Endothelial cell of umbilical vein (primary cell): Measurements from ENCODE around the gene CRACR2A. TPM values are rescaled to one million over a fixed set of nuclear protein-coding genes. Genes with fewer than 3 reads are reported as not detected.

Source experiments
- BruUV-seq: library from RNA; stranded (reverse); fragments of 400-500 nt; replicated peaks from 2 replicates; lab custom pipeline; 2021; lab: Mats Ljungman, UMichigan
- CTCF ChIA-PET: fragments of 300-600, 350-600 bp; sonication (Branson Sonifier 250); formaldehyde crosslinking; loops from one replicate; lab custom pipeline; 2021; ENCODE audit warnings: antibody characterized with exemption, inconsistent platforms; lab: Charles Lee
- POLR2A ChIA-PET: fragments of 300-600, 350-600 bp; sonication (Branson Sonifier 250); formaldehyde crosslinking; loops from one replicate; lab custom pipeline; 2021; ENCODE audit warnings: antibody characterized with exemption, inconsistent platforms; lab: Charles Lee
- DNase-seq: peaks from one replicate; pipeline ENCODE4 v3.0.0-alpha.2; 2011; ENCODE audit warnings: low read depth, low spot score
- FAIRE-seq: peaks from 2 replicates; lab custom pipeline; 2011; peaks lifted over from hg19 to GRCh38; lab: Jason Lieb, UNC
- H2AFZ ChIP-seq: 2 replicates; pipeline ENCODE4 v1.6.0; 2012; ENCODE audit warnings: low read depth, low read length, control low read depth, inconsistent platforms
- H3K27ac ChIP-seq: 2 replicates; pipeline ENCODE4 v1.5.1; 2011; ENCODE audit warnings: low read depth, mild to moderate bottlenecking, control low read depth, low read length, moderate library complexity; ENCODE audit not compliant: insufficient read depth
- H3K27me3 ChIP-seq, 2 experiments: 2 replicates each; pipeline versions ENCODE4 v1.6.0 to v1.6.1; 2011; ENCODE audit warnings: low read length in 2 of 2, mixed read lengths in 1 of 2; ENCODE audit not compliant: control insufficient read depth in 2 of 2, insufficient read depth in 2 of 2
- H3K36me3 ChIP-seq, 2 experiments: 2 replicates in 1 of 2; 3 replicates in 1 of 2; pipeline ENCODE4 v1.5.1; 2011; ENCODE audit warnings: low read length in 2 of 2, mild to moderate bottlenecking in 1 of 2, moderate library complexity in 1 of 2; ENCODE audit not compliant: control insufficient read depth in 2 of 2, insufficient read depth in 2 of 2; ENCODE audit errors: extremely low read depth in 1 of 2
- H3K4me1 ChIP-seq: 3 replicates; pipeline ENCODE4 v1.5.1; 2011; ENCODE audit warnings: mild to moderate bottlenecking, low read length; ENCODE audit not compliant: control insufficient read depth, insufficient read depth; ENCODE audit errors: extremely low read depth
- H3K4me2 ChIP-seq: 2 replicates; pipeline ENCODE4 v1.6.1; 2011; ENCODE audit warnings: low read length, control low read depth, mixed read lengths; ENCODE audit not compliant: insufficient read depth
- H3K4me3 ChIP-seq, 3 experiments: fragments of 200-600 bp in 1 of 3; sonication (generic), shearing (Covaris generic) in 1 of 3; replicated peaks in 1 of 3; 2 replicates each; pipeline ENCODE4 v1.5.1; 2011 to 2016; ENCODE audit warnings: control low read depth in 3 of 3, low read length in 3 of 3, mild to moderate bottlenecking in 2 of 3, inconsistent platforms in 1 of 3, low read depth in 1 of 3, moderate library complexity in 1 of 3; ENCODE audit not compliant: insufficient read depth in 1 of 3
- H3K79me2 ChIP-seq: 2 replicates; pipeline ENCODE4 v1.6.0; 2012; ENCODE audit warnings: low read length, inconsistent platforms; ENCODE audit not compliant: control insufficient read depth, insufficient read depth
- H3K9ac ChIP-seq: replicated peaks from 2 replicates; pipeline ENCODE3; 2011; ENCODE audit warnings: low read length, control low read depth; ENCODE audit not compliant: insufficient read depth; ENCODE audit errors: extremely low read depth
- H3K9me1 ChIP-seq: replicated peaks from 3 replicates; pipeline ENCODE4 v1.6.0; 2011; ENCODE audit warnings: mild to moderate bottlenecking, low read length; ENCODE audit not compliant: control insufficient read depth, insufficient read depth; ENCODE audit errors: extremely low read depth
- H3K9me3 ChIP-seq: replicated peaks from 2 replicates; pipeline ENCODE4 v1.5.1; 2012; ENCODE audit warnings: low read length, inconsistent platforms; ENCODE audit not compliant: control insufficient read depth, insufficient read depth
- H4K20me1 ChIP-seq: replicated peaks from 2 replicates; pipeline ENCODE3; 2011; ENCODE audit warnings: mild to moderate bottlenecking, low read length; ENCODE audit not compliant: control insufficient read depth, insufficient read depth; ENCODE audit errors: extremely low read depth
- CTCF ChIP-seq, 2 donors: IDR thresholded peaks; 1 replicate in 1 of 2; 2 replicates in 1 of 2; pipeline ENCODE4 v1.5.1; 2011; ENCODE audit warnings: low read length in 2 of 2, mild to moderate bottlenecking in 2 of 2, moderate library complexity in 2 of 2, control low read depth in 1 of 2, inconsistent platforms in 1 of 2, low read depth in 1 of 2; ENCODE audit not compliant: insufficient read depth in 1 of 2; ENCODE audit errors: extremely low read depth in 1 of 2
- EZH2 ChIP-seq: IDR thresholded peaks from 2 replicates; pipeline ENCODE4 v1.6.1; 2012; ENCODE audit warnings: borderline replicate concordance, low read depth, mild to moderate bottlenecking, moderate library complexity, low read length, inconsistent platforms; ENCODE audit not compliant: severe bottlenecking
- FOS ChIP-seq: IDR thresholded peaks from 2 replicates; pipeline ENCODE4 v1.6.1; 2011; ENCODE audit warnings: mild to moderate bottlenecking, low read length, moderate library complexity, borderline replicate concordance; ENCODE audit not compliant: insufficient read depth
- GATA2 ChIP-seq: IDR thresholded peaks from 2 replicates; pipeline ENCODE4 v1.7.0; 2011; ENCODE audit warnings: low read depth, mild to moderate bottlenecking, moderate library complexity, mixed read lengths, low read length; ENCODE audit not compliant: insufficient read length, insufficient read depth
- JUN ChIP-seq: IDR thresholded peaks from 2 replicates; pipeline ENCODE4 v1.6.1; 2011; ENCODE audit warnings: borderline replicate concordance, low read depth; ENCODE audit not compliant: insufficient read length, insufficient read depth
- MAX ChIP-seq: IDR thresholded peaks from 2 replicates; pipeline ENCODE4 v1.6.1; 2011; ENCODE audit not compliant: insufficient read depth, insufficient read length
- MYC ChIP-seq: IDR thresholded peaks from one replicate; pipeline ENCODE4 v1.6.1; 2011; ENCODE audit warnings: mild to moderate bottlenecking, low read depth, low read length
- POLR2A ChIP-seq: IDR thresholded peaks from 2 replicates; pipeline ENCODE4 v1.6.1; 2012; ENCODE audit warnings: low read depth, mild to moderate bottlenecking, control low read depth, low read length
- POLR2AphosphoS5 ChIP-seq: IDR thresholded peaks from 2 replicates; pipeline ENCODE4 v1.6.1; 2012; ENCODE audit warnings: low read depth, mild to moderate bottlenecking, control low read depth, low read length, moderate library complexity; ENCODE audit not compliant: insufficient read depth
- dilution Hi-C: fragments of 300-500 bp; cut with MboI; formaldehyde crosslinking; loops from one replicate; pipeline ENCODE4 v1.15.0; 2019; ENCODE audit warnings: low sequenced_read_pairs; ENCODE audit not compliant: extremely low pct_ligation_motif_present
- intact Hi-C: fragments of 100-400 bp; cut with micrococcal nuclease; formaldehyde crosslinking; loops from one replicate; pipeline ENCODE4 v1.10.0; 2022
- polyA plus RNA-seq, 4 experiments: library from polyadenylated mRNA; depleted of rRNA in 3 of 4; stranded (reverse) in 3 of 4; unstranded in 1 of 4; fragments of >200 nt; gene quantifications; 2 replicates each; pipeline versions ENCODE4 v1.2.1 to v1.2.3, GENCODE V29; 2011 to 2012; ENCODE audit warnings: missing spikeins in 1 of 4
- total RNA-seq: library from RNA; stranded (reverse); gene quantifications from 2 replicates; pipeline ENCODE4 v1.2.3, GENCODE V29; 2021

The CRACR2A gene
- total and polyA plus RNA-seq, 2 donors (not counting 3 experiments of a cell fraction or from before 2014, with no cell fraction given), result 4.4 to 15.9 TPM

- intact Hi-C loops, result no loop called here
- Histone ChIP-seq H3K36me3 (no peaks in the 10 kb centered on the region), H3K79me2 (no peaks in the 10 kb centered on the region), H3K9me1 (no peaks in the 10 kb centered on the region), H4K20me1 (no peaks in the 10 kb centered on the region), H3K4me2 (no peak overlapping the region), H3K4me3 (no peak overlapping the region), H3K27me3 (no peaks in the 10 kb centered on the region), H3K4me1 (no peaks in the 10 kb centered on the region), H3K9me3 (no peaks in the 10 kb centered on the region), H3K27ac (no peak overlapping the region), H2AFZ (no peak overlapping the region), H3K9ac (no peak overlapping the region)
- dilution Hi-C loops, result no loop called here
- FAIRE-seq (no peak), DNase-seq (no peak)
- ChIA-PET CTCF (no interaction called here), POLR2A (no interaction called here)
- BruUV-seq, result no TSS peak
- TF ChIP-seq FOS, result no peak
- TF ChIP-seq GATA2, result no peak
- no peak for TF ChIP-seq CTCF (IDR thresholded peaks at IDR 0.05; ENCODE audit: extremely low read depth in 1 of 2, insufficient read depth in 1 of 2, low read depth in 1 of 2, low read length in 2 of 2)
- no peak for TF ChIP-seq POLR2AphosphoS5
- TF ChIP-seq EZH2, result no peak
- TF ChIP-seq POLR2A, result no peak
- TF ChIP-seq MAX, result no peak
- no peak for TF ChIP-seq MYC
- TF ChIP-seq JUN, result no peak
These were observed 163.2 kb downstream of the CRACR2A start for GRCh38 chr12:3589745-3590144.
